ENCODE results near the gene RHBDD3.

GRCh38 chr22:29308148-29308790 lies 40.5 kb upstream of the RHBDD3 start:
- TF ChIP-seq, protein P1, sequence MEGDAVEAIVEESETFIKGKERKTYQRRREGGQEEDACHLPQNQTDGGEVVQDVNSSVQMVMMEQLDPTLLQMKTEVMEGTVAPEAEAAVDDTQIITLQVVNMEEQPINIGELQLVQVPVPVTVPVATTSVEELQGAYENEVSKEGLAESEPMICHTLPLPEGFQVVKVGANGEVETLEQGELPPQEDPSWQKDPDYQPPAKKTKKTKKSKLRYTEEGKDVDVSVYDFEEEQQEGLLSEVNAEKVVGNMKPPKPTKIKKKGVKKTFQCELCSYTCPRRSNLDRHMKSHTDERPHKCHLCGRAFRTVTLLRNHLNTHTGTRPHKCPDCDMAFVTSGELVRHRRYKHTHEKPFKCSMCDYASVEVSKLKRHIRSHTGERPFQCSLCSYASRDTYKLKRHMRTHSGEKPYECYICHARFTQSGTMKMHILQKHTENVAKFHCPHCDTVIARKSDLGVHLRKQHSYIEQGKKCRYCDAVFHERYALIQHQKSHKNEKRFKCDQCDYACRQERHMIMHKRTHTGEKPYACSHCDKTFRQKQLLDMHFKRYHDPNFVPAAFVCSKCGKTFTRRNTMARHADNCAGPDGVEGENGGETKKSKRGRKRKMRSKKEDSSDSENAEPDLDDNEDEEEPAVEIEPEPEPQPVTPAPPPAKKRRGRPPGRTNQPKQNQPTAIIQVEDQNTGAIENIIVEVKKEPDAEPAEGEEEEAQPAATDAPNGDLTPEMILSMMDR (IDR thresholded peaks at IDR 0.05) = no peak
- no peak for TF ChIP-seq POLR2AphosphoS5 (IDR thresholded peaks at IDR 0.05; ENCODE audit: insufficient read depth in 1 of 2, low read depth in 1 of 2)

All from vagina (tissue), 2 donors.